ENCODE data around the gene CAMKK2. TPM values are rescaled to one million over a fixed set of nuclear protein-coding genes. Genes with fewer than 3 reads are reported as not detected.

Gene CAMKK2
- total and polyA plus RNA-seq, 9 of the 15 experiments (the other 6 are each of a cell fraction or from before 2014, with no cell fraction given): 4.3 to 32.0 (median 18.2) TPM

- TF ChIP-seq ATF1 (CRISPR knock-in tag; IDR thresholded peaks at IDR 0.05) (no peak), ATF1 (tag; IDR thresholded peaks at IDR 0.05) (peak; percentile 81), ZNF592 (IDR thresholded peaks at IDR 0.05) (peak; percentile 38; the same call in 1 of the 2 replicates), GABPB1 (CRISPR knock-in tag; IDR thresholded peaks at IDR 0.05) (0 out of 2 replicates have a peak, but pooled peaks have one; percentile 7), ILF3 (IDR thresholded peaks at IDR 0.05; ENCODE audit: borderline replicate concordance) (no peak), FOXJ2 (tag; IDR thresholded peaks at IDR 0.05) (peak; percentile 75), KDM1A (IDR thresholded peaks at IDR 0.05) (peak; percentile 55 to 82; a peak in 3 of 4 replicates), RBM39 (optimal IDR thresholded peaks at IDR 0.05; ENCODE audit: low read depth, low read length) (no peak), ZNF318 (IDR thresholded peaks at IDR 0.05; ENCODE audit: borderline replicate concordance in 1 of 2, low read depth in 1 of 2) (peak; percentile 31 to 59; a peak in 2 of 4 replicates), MTA2 (IDR thresholded peaks at IDR 0.05; ENCODE audit: low read depth) (peak; percentile 89), ZNF384 (IDR thresholded peaks at IDR 0.05; ENCODE audit: low read depth, low read length) (peak; percentile 91)
These were observed 93.8 kb downstream of the CAMKK2 start (continued) for GRCh38 chr12:121202407-121203355.

Measured in K562 (cell line).